Left ventricle myocardium inferior (tissue), 1 donor: ENCODE results near the gene PGD. TPM values are rescaled to one million over a fixed set of nuclear protein-coding genes. Genes with fewer than 3 reads are reported as not detected.

ENCODE experiments used
- DNase-seq: peaks from one replicate; pipeline ENCODE4 v3.0.0-alpha.2; 2020
- H3K27ac ChIP-seq: fragments of 200-600 bp; replicated peaks from 2 replicates; pipeline ENCODE4 v1.8.0; 2021
- H3K27me3 ChIP-seq: fragments of 200-600 bp; 2 replicates; pipeline ENCODE4 v1.8.0; 2021; ENCODE audit warnings: low read depth
- H3K36me3 ChIP-seq: fragments of 200-600 bp; 2 replicates; pipeline ENCODE4 v1.8.0; 2021
- H3K4me1 ChIP-seq: fragments of 200-600 bp; 2 replicates; pipeline ENCODE4 v1.8.0; 2021
- H3K4me3 ChIP-seq: fragments of 200-600 bp; 2 replicates; pipeline ENCODE4 v1.8.0; 2021; ENCODE audit warnings: mild to moderate bottlenecking, moderate library complexity
- H3K9me3 ChIP-seq: fragments of 200-600 bp; replicated peaks from 2 replicates; pipeline ENCODE4 v1.8.0; 2021
- intact Hi-C: fragments of 100-400 bp; cut with micrococcal nuclease; formaldehyde crosslinking; loops from one replicate; pipeline ENCODE4 v1.11.0; 2022
- total RNA-seq: library from RNA; stranded (reverse); fragmentation: NEBNext Ultra II Directional; extraction: Animal tissue kit (Norgen Biotek cat#: 25700); gene quantifications from one replicate; pipeline ENCODE4 v1.2.1, GENCODE V29; 2021
- TF ChIP-seq, protein P1 (sequence below): fragments of 200-600 bp; IDR thresholded peaks from 2 replicates; pipeline ENCODE4 v1.8.0; 2021; ENCODE audit warnings: antibody characterized with exemption, mild to moderate bottlenecking, borderline replicate concordance
- donor health status: DM: no; HTN: yes; CAD: no; lungs with severe emphysema.

PGD gene
- total RNA-seq, 1 donor from 2014 or later = 34.2 TPM

DNA sequence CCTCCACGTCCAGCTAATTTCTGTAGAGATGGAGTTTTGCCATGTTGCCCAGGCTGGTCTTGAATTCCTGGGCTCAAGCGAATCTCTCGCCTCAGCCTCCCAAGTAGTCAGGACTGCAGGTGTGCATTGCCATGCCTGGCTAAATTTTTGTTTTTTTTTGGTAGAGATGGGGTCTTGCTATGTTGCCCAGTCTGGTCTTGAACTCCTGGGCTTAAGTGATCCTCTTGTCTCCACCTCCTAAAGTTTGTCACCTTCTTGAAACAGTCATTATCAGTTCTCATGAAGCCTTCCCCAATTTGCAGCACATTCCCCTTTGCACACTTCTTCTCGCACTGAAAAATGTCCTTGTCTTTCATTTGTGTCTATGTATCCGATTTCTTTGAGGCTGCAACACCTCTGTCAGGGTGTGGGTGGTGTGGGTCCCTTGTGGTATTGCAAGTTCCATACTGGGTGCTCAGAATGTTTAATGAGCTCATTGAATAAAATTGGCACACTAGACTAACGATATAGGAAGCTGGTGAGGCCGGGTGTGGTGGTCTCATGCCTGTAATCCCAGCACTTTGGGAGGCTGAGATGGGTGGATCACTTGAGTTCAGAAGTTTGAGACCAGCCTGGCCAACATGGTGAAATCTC is 48.0 kb downstream of the PGD start:
- H3K36me3 ChIP-seq = no peaks in the 10 kb centered on the region
- H3K9me3 ChIP-seq = no peaks in the 10 kb centered on the region
- H3K27me3 ChIP-seq = no peaks in the 10 kb centered on the region
- peaks cover 5% of the 10 kb centered on the region for H3K4me1 ChIP-seq
- no peak overlapping the region for H3K4me3 ChIP-seq
- intact Hi-C loops = no loop called here
- no peak overlapping the region for H3K27ac ChIP-seq
- TF ChIP-seq, protein P1, sequence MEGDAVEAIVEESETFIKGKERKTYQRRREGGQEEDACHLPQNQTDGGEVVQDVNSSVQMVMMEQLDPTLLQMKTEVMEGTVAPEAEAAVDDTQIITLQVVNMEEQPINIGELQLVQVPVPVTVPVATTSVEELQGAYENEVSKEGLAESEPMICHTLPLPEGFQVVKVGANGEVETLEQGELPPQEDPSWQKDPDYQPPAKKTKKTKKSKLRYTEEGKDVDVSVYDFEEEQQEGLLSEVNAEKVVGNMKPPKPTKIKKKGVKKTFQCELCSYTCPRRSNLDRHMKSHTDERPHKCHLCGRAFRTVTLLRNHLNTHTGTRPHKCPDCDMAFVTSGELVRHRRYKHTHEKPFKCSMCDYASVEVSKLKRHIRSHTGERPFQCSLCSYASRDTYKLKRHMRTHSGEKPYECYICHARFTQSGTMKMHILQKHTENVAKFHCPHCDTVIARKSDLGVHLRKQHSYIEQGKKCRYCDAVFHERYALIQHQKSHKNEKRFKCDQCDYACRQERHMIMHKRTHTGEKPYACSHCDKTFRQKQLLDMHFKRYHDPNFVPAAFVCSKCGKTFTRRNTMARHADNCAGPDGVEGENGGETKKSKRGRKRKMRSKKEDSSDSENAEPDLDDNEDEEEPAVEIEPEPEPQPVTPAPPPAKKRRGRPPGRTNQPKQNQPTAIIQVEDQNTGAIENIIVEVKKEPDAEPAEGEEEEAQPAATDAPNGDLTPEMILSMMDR = no peak
- DNase-seq = no peak

DNA sequence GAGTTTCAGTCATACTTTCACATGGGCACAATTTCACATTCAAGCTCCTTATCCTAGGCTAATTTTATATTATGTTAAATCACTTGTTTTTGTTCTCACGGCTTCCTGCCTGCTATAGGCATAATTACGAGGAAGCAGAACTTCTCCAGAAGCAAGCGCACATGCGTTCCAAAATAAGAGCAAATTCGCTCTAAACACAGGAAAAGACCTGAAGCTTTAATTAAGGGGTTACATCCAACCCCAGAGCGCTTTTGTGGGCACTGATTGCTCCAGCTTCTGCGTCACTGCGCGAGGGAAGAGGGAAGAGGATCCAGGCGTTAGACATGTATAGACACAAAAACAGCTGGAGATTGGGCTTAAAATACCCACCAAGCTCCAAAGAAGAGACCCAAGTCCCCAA is 50.9 kb downstream of the PGD start, which contains the start of gene CORT:
CORT (plus strand) TSS at position 281 of the 400 bp plus-strand sequence. CDS start 193 bp downstream, outside the sequence.
- Histone ChIP-seq H3K36me3 (no peaks in the 10 kb centered on the region), H3K4me3 (no peak within 1 kb of the TSS), H3K4me1 (peaks cover 5% of the 10 kb centered on the region), H3K27me3 (no peaks in the 10 kb centered on the region), H3K9me3 (no peaks in the 10 kb centered on the region), H3K27ac (peak within 1 kb of the TSS; percentile 37)
- intact Hi-C loops = no loop called here
- no peak for DNase-seq
- TF ChIP-seq, protein P1 = no peak

DNA sequence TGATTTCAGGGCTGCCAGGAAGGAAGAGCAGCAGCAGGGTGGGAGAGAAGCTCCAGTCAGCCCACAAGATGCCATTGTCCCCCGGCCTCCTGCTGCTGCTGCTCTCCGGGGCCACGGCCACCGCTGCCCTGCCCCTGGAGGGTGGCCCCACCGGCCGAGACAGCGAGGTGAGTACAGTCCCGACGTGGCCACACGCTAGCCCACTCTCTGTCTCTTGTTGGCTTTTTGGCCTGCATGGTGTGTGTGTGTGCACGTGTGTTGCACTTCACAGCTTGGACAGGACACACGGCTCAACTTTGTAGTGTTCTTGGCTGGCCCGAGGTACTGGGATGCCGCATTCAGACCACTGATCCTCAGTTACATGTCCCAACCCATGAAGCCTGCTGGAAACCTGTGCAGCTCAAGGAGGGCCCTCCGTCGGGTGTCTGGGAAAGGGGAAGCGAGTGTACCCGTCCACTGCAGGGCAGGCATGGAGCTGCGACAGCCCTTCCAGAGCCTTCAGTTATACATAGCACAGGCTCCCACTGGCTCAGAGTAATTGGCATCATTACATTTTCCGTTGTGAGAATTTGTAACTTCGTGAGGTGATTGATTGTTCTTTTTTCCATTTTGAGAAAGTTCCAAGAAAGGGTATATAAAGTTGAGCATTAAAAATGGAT is 51.4 kb downstream of the PGD start:
- intact Hi-C loops = no loop called here
- Histone ChIP-seq H3K27ac (no peak overlapping the region), H3K36me3 (no peaks in the 10 kb centered on the region), H3K9me3 (no peaks in the 10 kb centered on the region), H3K4me3 (no peak overlapping the region), H3K4me1 (peaks cover 5% of the 10 kb centered on the region), H3K27me3 (no peaks in the 10 kb centered on the region)
- no peak for DNase-seq
- TF ChIP-seq, protein P1 = no peak

DNA sequence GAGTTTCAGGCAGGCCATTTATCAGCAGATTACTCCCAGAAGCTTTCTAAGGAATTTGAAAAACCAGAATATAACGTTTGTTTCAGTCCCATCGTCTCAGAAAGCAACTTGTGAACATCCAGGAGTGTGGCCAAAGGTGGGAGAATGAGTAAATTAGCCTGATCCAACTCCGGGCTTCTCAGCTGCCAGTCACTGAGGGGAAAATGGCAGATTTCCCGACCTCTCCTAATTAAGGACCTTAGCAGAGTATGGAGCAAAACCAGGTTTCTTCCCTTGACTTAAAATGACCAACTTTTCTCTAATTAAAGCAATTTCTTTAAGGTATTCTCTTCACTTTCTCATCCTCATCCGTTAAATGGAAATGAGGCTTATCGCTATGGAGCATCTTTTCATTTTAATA is 52.0 kb downstream of the PGD start:
- Histone ChIP-seq H3K36me3 (no peaks in the 10 kb centered on the region), H3K27ac (peak overlapping the region; percentile 37)

DNA sequence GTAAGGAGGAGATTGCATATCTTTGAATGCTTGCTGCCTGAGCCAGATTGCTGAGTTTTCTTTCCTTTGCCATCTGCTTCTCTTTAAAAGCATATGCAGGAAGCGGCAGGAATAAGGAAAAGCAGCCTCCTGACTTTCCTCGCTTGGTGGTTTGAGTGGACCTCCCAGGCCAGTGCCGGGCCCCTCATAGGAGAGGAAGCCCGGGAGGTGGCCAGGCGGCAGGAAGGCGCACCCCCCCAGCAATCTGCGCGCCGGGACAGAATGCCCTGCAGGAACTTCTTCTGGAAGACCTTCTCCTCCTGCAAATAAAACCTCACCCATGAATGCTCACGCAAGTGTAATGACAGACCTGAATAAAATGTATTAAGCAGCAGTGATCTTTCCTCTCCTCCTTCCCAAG is 52.4 kb downstream of the PGD start:
- TF ChIP-seq, protein P1 = no peak
- Histone ChIP-seq H3K36me3 (no peaks in the 10 kb centered on the region), H3K4me1 (peaks cover 5% of the 10 kb centered on the region), H3K27me3 (no peaks in the 10 kb centered on the region), H3K27ac (peak overlapping the region; percentile 37), H3K9me3 (no peaks in the 10 kb centered on the region), H3K4me3 (peak overlapping the region; percentile 20)
- intact Hi-C loops = no loop called here
- no peak for DNase-seq

More for the DNA sequence above, 52.0 kb downstream of the PGD start:
- no peaks in the 10 kb centered on the region for H3K27me3 ChIP-seq
- peak overlapping the region; percentile 20 for H3K4me3 ChIP-seq
- no peak for DNase-seq
- H3K4me1 ChIP-seq = peaks cover 5% of the 10 kb centered on the region
- intact Hi-C loops = no loop called here
- TF ChIP-seq, protein P1 = no peak
- no peaks in the 10 kb centered on the region for H3K9me3 ChIP-seq
